COLO668 (cell line): ENCODE measurements around the gene ULBP2.
"Not testable (repeated sequence)": the region's sequence is repeated elsewhere in the genome, so short reads cannot be mapped to it uniquely, and the experiment has no call there.

Source experiments
- DNase-seq: peaks from one replicate; lab custom pipeline; 2025; ENCODE audit not compliant: unreplicated experiment; lab: John Stamatoyannopoulos, UW

ULBP2 gene

GRCh38 chr6:149908480-149908879 lies 33.3 kb upstream of the ULBP2 start:
- DNase-seq: not testable (repeated sequence)

- DNase-seq: no peak
Measured at GRCh38 chr6:149909701-149910470, 31.9 kb upstream of the ULBP2 start.

- no peak for DNase-seq
Measured at GRCh38 chr6:149910721-149911151, 31.1 kb upstream of the ULBP2 start.

GRCh38 chr6:149912680-149913079 lies 29.1 kb upstream of the ULBP2 start:
- DNase-seq: not testable (repeated sequence)

- no peak for DNase-seq
Measured at GRCh38 chr6:149913085-149913484, 28.7 kb upstream of the ULBP2 start.

GRCh38 chr6:149913540-149914240 lies 28.1 kb upstream of the ULBP2 start:
- no peak for DNase-seq

- no peak for DNase-seq
Measured at GRCh38 chr6:149915970-149916865, 25.6 kb upstream of the ULBP2 start.

- DNase-seq: no peak
Measured at GRCh38 chr6:149917679-149918078, 24.1 kb upstream of the ULBP2 start.

- DNase-seq: no peak
Measured at GRCh38 chr6:149918151-149918905, 23.5 kb upstream of the ULBP2 start.

- DNase-seq: not testable (repeated sequence)
Measured at GRCh38 chr6:149919126-149919833, 22.5 kb upstream of the ULBP2 start.

GRCh38 chr6:149919834-149920225 lies 22.0 kb upstream of the ULBP2 start:
- DNase-seq: no peak

GRCh38 chr6:149921361-149921760 lies 20.5 kb upstream of the ULBP2 start:
- DNase-seq: no peak

- DNase-seq: not testable (repeated sequence)
Measured at GRCh38 chr6:149922091-149922490, 19.7 kb upstream of the ULBP2 start.

GRCh38 chr6:149922642-149923326 lies 19.0 kb upstream of the ULBP2 start, which contains the start of gene RAET1G:
RAET1G (minus strand) TSS chr6:149923121; CDS start chr6:149923010, 111 bp downstream.
- peak; percentile 49 for DNase-seq

GRCh38 chr6:149923327-149923986 lies 18.4 kb upstream of the ULBP2 start:
- no peak for DNase-seq

GRCh38 chr6:149924206-149924932 lies 17.4 kb upstream of the ULBP2 start:
- no peak for DNase-seq

GRCh38 chr6:149924933-149925252 lies 16.9 kb upstream of the ULBP2 start:
- no peak for DNase-seq

GRCh38 chr6:149925253-149925973 lies 16.4 kb upstream of the ULBP2 start:
- peak; percentile 22 for DNase-seq
